Endothelial cell of umbilical vein (primary cell): ENCODE data around the gene EFHD2. TPM values are rescaled to one million over a fixed set of nuclear protein-coding genes. Genes with fewer than 3 reads are reported as not detected.

ENCODE experiments used
- BruUV-seq: library from RNA; stranded (reverse); fragments of 400-500 nt; replicated peaks from 2 replicates; lab custom pipeline; 2021; lab: Mats Ljungman, UMichigan
- CTCF ChIA-PET: fragments of 300-600, 350-600 bp; sonication (Branson Sonifier 250); formaldehyde crosslinking; loops from one replicate; lab custom pipeline; 2021; ENCODE audit warnings: antibody characterized with exemption, inconsistent platforms; lab: Charles Lee
- POLR2A ChIA-PET: fragments of 300-600, 350-600 bp; sonication (Branson Sonifier 250); formaldehyde crosslinking; loops from one replicate; lab custom pipeline; 2021; ENCODE audit warnings: antibody characterized with exemption, inconsistent platforms; lab: Charles Lee
- DNase-seq: peaks from one replicate; pipeline ENCODE4 v3.0.0-alpha.2; 2011; ENCODE audit warnings: low read depth, low spot score
- FAIRE-seq: peaks from 2 replicates; lab custom pipeline; 2011; peaks lifted over from hg19 to GRCh38; lab: Jason Lieb, UNC
- H2AFZ ChIP-seq: 2 replicates; pipeline ENCODE4 v1.6.0; 2012; ENCODE audit warnings: low read depth, low read length, control low read depth, inconsistent platforms
- H3K27ac ChIP-seq: 2 replicates; pipeline ENCODE4 v1.5.1; 2011; ENCODE audit warnings: low read depth, mild to moderate bottlenecking, control low read depth, low read length, moderate library complexity; ENCODE audit not compliant: insufficient read depth
- H3K27me3 ChIP-seq, 2 experiments: 2 replicates each; pipeline versions ENCODE4 v1.6.0 to v1.6.1; 2011; ENCODE audit warnings: low read length in 2 of 2, mixed read lengths in 1 of 2; ENCODE audit not compliant: control insufficient read depth in 2 of 2, insufficient read depth in 2 of 2
- H3K36me3 ChIP-seq, 2 experiments: 2 replicates in 1 of 2; 3 replicates in 1 of 2; pipeline ENCODE4 v1.5.1; 2011; ENCODE audit warnings: low read length in 2 of 2, mild to moderate bottlenecking in 1 of 2, moderate library complexity in 1 of 2; ENCODE audit not compliant: control insufficient read depth in 2 of 2, insufficient read depth in 2 of 2; ENCODE audit errors: extremely low read depth in 1 of 2
- H3K4me1 ChIP-seq: 3 replicates; pipeline ENCODE4 v1.5.1; 2011; ENCODE audit warnings: mild to moderate bottlenecking, low read length; ENCODE audit not compliant: control insufficient read depth, insufficient read depth; ENCODE audit errors: extremely low read depth
- H3K4me2 ChIP-seq: 2 replicates; pipeline ENCODE4 v1.6.1; 2011; ENCODE audit warnings: low read length, control low read depth, mixed read lengths; ENCODE audit not compliant: insufficient read depth
- H3K4me3 ChIP-seq, 3 experiments: fragments of 200-600 bp in 1 of 3; sonication (generic), shearing (Covaris generic) in 1 of 3; replicated peaks in 1 of 3; 2 replicates each; pipeline ENCODE4 v1.5.1; 2011 to 2016; ENCODE audit warnings: control low read depth in 3 of 3, low read length in 3 of 3, mild to moderate bottlenecking in 2 of 3, inconsistent platforms in 1 of 3, low read depth in 1 of 3, moderate library complexity in 1 of 3; ENCODE audit not compliant: insufficient read depth in 1 of 3
- H3K79me2 ChIP-seq: 2 replicates; pipeline ENCODE4 v1.6.0; 2012; ENCODE audit warnings: low read length, inconsistent platforms; ENCODE audit not compliant: control insufficient read depth, insufficient read depth
- H3K9ac ChIP-seq: replicated peaks from 2 replicates; pipeline ENCODE3; 2011; ENCODE audit warnings: low read length, control low read depth; ENCODE audit not compliant: insufficient read depth; ENCODE audit errors: extremely low read depth
- H3K9me1 ChIP-seq: replicated peaks from 3 replicates; pipeline ENCODE4 v1.6.0; 2011; ENCODE audit warnings: mild to moderate bottlenecking, low read length; ENCODE audit not compliant: control insufficient read depth, insufficient read depth; ENCODE audit errors: extremely low read depth
- H3K9me3 ChIP-seq: replicated peaks from 2 replicates; pipeline ENCODE4 v1.5.1; 2012; ENCODE audit warnings: low read length, inconsistent platforms; ENCODE audit not compliant: control insufficient read depth, insufficient read depth
- H4K20me1 ChIP-seq: replicated peaks from 2 replicates; pipeline ENCODE3; 2011; ENCODE audit warnings: mild to moderate bottlenecking, low read length; ENCODE audit not compliant: control insufficient read depth, insufficient read depth; ENCODE audit errors: extremely low read depth
- CTCF ChIP-seq, 2 donors: IDR thresholded peaks; 1 replicate in 1 of 2; 2 replicates in 1 of 2; pipeline ENCODE4 v1.5.1; 2011; ENCODE audit warnings: low read length in 2 of 2, mild to moderate bottlenecking in 2 of 2, moderate library complexity in 2 of 2, control low read depth in 1 of 2, inconsistent platforms in 1 of 2, low read depth in 1 of 2; ENCODE audit not compliant: insufficient read depth in 1 of 2; ENCODE audit errors: extremely low read depth in 1 of 2
- EZH2 ChIP-seq: IDR thresholded peaks from 2 replicates; pipeline ENCODE4 v1.6.1; 2012; ENCODE audit warnings: borderline replicate concordance, low read depth, mild to moderate bottlenecking, moderate library complexity, low read length, inconsistent platforms; ENCODE audit not compliant: severe bottlenecking
- FOS ChIP-seq: IDR thresholded peaks from 2 replicates; pipeline ENCODE4 v1.6.1; 2011; ENCODE audit warnings: mild to moderate bottlenecking, low read length, moderate library complexity, borderline replicate concordance; ENCODE audit not compliant: insufficient read depth
- GATA2 ChIP-seq: IDR thresholded peaks from 2 replicates; pipeline ENCODE4 v1.7.0; 2011; ENCODE audit warnings: low read depth, mild to moderate bottlenecking, moderate library complexity, mixed read lengths, low read length; ENCODE audit not compliant: insufficient read length, insufficient read depth
- JUN ChIP-seq: IDR thresholded peaks from 2 replicates; pipeline ENCODE4 v1.6.1; 2011; ENCODE audit warnings: borderline replicate concordance, low read depth; ENCODE audit not compliant: insufficient read length, insufficient read depth
- MYC ChIP-seq: IDR thresholded peaks from one replicate; pipeline ENCODE4 v1.6.1; 2011; ENCODE audit warnings: mild to moderate bottlenecking, low read depth, low read length
- POLR2A ChIP-seq: IDR thresholded peaks from 2 replicates; pipeline ENCODE4 v1.6.1; 2012; ENCODE audit warnings: low read depth, mild to moderate bottlenecking, control low read depth, low read length
- POLR2AphosphoS5 ChIP-seq: IDR thresholded peaks from 2 replicates; pipeline ENCODE4 v1.6.1; 2012; ENCODE audit warnings: low read depth, mild to moderate bottlenecking, control low read depth, low read length, moderate library complexity; ENCODE audit not compliant: insufficient read depth
- dilution Hi-C: fragments of 300-500 bp; cut with MboI; formaldehyde crosslinking; loops from one replicate; pipeline ENCODE4 v1.15.0; 2019; ENCODE audit warnings: low sequenced_read_pairs; ENCODE audit not compliant: extremely low pct_ligation_motif_present
- intact Hi-C: fragments of 100-400 bp; cut with micrococcal nuclease; formaldehyde crosslinking; loops from one replicate; pipeline ENCODE4 v1.10.0; 2022
- polyA plus RNA-seq, 4 experiments: library from polyadenylated mRNA; depleted of rRNA in 3 of 4; stranded (reverse) in 3 of 4; unstranded in 1 of 4; fragments of >200 nt; gene quantifications; 2 replicates each; pipeline versions ENCODE4 v1.2.1 to v1.2.3, GENCODE V29; 2011 to 2012; ENCODE audit warnings: missing spikeins in 1 of 4
- total RNA-seq: library from RNA; stranded (reverse); gene quantifications from 2 replicates; pipeline ENCODE4 v1.2.3, GENCODE V29; 2021
- TF ChIP-seq, protein P1 (sequence below): IDR thresholded peaks from 2 replicates; pipeline ENCODE4 v1.6.1; 2011; ENCODE audit not compliant: insufficient read depth, insufficient read length

The EFHD2 gene
- total and polyA plus RNA-seq, 2 donors (not counting 3 experiments of a cell fraction or from before 2014, with no cell fraction given), result 50.2 to 73.5 TPM

DNA sequence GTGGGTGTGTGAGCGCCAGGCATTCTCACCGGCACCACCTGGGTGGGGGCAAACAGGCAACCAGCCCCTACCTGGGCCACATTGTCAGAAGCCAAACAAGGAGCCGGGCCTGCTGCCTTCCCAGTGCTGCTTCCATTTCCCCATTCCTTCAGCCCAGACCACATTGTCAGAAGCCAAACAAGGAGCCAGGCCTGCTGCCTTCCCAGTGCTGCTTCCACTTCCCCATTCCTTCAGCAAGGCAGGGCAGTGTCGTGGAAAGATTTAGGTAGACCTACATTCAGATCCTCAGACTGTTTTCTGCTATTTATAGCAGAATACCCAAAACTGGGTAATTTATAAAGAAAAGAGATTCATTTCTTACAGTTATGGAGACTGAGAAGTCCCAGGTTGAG, 47.0 kb upstream of the EFHD2 start:
- ChIA-PET CTCF (interaction anchor here (1.3 kb wide), 1 partner anchor 39 kb away, joined by 5 read pairs; no protein-coding TSS in a partner anchor), POLR2A (no interaction called here)
- intact Hi-C loops (no loop called here), dilution Hi-C loops (no loop called here)
- Histone ChIP-seq H3K4me1 (no peaks in the 10 kb centered on the region), H3K9ac (no peak overlapping the region), H2AFZ (no peak overlapping the region), H4K20me1 (no peaks in the 10 kb centered on the region), H3K27me3 (no peaks in the 10 kb centered on the region), H3K27ac (no peak overlapping the region), H3K9me3 (no peaks in the 10 kb centered on the region), H3K79me2 (no peaks in the 10 kb centered on the region), H3K9me1 (no peaks in the 10 kb centered on the region), H3K36me3 (no peaks in the 10 kb centered on the region), H3K4me2 (no peak overlapping the region), H3K4me3 (no peak overlapping the region)
- TF ChIP-seq POLR2AphosphoS5 (no peak), GATA2 (no peak), FOS (no peak), JUN (no peak), MYC (no peak), EZH2 (no peak)
- TF ChIP-seq, protein P1, sequence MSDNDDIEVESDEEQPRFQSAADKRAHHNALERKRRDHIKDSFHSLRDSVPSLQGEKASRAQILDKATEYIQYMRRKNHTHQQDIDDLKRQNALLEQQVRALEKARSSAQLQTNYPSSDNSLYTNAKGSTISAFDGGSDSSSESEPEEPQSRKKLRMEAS, result no peak
- DNase-seq, result no peak
- BruUV-seq, result no TSS peak
- no peak for FAIRE-seq

DNA sequence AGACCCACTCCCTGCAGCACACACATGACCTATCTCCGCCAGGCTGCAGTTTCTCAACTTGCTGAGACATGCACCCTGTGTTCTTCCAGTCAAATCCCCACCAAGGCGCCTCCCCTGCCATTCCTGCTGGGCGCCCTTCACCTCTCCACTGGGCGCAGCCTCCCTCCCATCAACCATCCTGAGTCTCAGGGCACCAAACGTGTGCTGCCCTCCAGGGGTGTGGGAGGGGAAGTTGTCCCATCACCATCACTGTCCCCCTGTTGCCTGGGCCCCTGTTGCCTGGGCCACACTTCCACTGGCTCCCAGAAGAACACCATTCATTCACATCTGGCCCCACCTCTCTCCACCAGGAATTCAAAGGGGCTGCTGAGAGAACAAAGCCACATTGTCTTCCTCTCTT, 44.9 kb upstream of the EFHD2 start:
- dilution Hi-C loops (no loop called here), intact Hi-C loops (loop anchor here (2.0 kb wide), 1 partner anchor 36 kb away; no protein-coding TSS in a partner anchor)
- H3K4me1 ChIP-seq, result no peaks in the 10 kb centered on the region
- H3K4me2 ChIP-seq, result no peak overlapping the region
- BruUV-seq, result no TSS peak
- ChIA-PET POLR2A (no interaction called here), CTCF (no interaction called here)
- H3K27ac ChIP-seq, result no peak overlapping the region
- H3K79me2 ChIP-seq, result no peaks in the 10 kb centered on the region
- H3K9me1 ChIP-seq, result no peaks in the 10 kb centered on the region
- H2AFZ ChIP-seq, result no peak overlapping the region
- H3K9me3 ChIP-seq, result no peaks in the 10 kb centered on the region
- no peaks in the 10 kb centered on the region for H4K20me1 ChIP-seq
- no peaks in the 10 kb centered on the region for H3K36me3 ChIP-seq
- FAIRE-seq (no peak), DNase-seq (no peak)
- H3K9ac ChIP-seq, result no peak overlapping the region
- no peaks in the 10 kb centered on the region for H3K27me3 ChIP-seq
- TF ChIP-seq, protein P1, result no peak
- TF ChIP-seq EZH2 (no peak), POLR2AphosphoS5 (no peak), MYC (no peak), POLR2A (no peak), JUN (no peak), FOS (no peak), GATA2 (no peak), CTCF (IDR thresholded peaks at IDR 0.05; ENCODE audit: extremely low read depth in 1 of 2, insufficient read depth in 1 of 2, low read depth in 1 of 2, low read length in 2 of 2) (no peak)
- H3K4me3 ChIP-seq, result no peak overlapping the region
